CD4-positive, alpha-beta T cell treated with Interleukin-2 at 100 ng/mL for 4 hours (primary cell): ENCODE measurements around the gene LDAH.

Source experiments
- DNase-seq: peaks from one replicate; pipeline ENCODE4 v3.0.0-alpha.2; 2020; ENCODE audit warnings: low spot score

LDAH gene

GRCh38 chr2:20652141-20652540 lies 170.8 kb downstream of the LDAH start:
- DNase-seq, result no peak

GRCh38 chr2:20651731-20652099 lies 171.2 kb downstream of the LDAH start:
- DNase-seq, result no peak

GRCh38 chr2:20650877-20651730 lies 171.8 kb downstream of the LDAH start, which contains the start of gene HS1BP3:
Gene HS1BP3 (minus strand): TSS chr2:20651098. CDS start chr2:20651063, 35 bp downstream.
- DNase-seq, result peak; percentile 89

GRCh38 chr2:20650393-20650876 lies 172.5 kb downstream of the LDAH start:
- DNase-seq, result peak; percentile 39

GRCh38 chr2:20649976-20650375 lies 172.9 kb downstream of the LDAH start:
- DNase-seq, result no peak

GRCh38 chr2:20649576-20649975 lies 173.3 kb downstream of the LDAH start:
- DNase-seq, result no peak

- no peak for DNase-seq
Observed at GRCh38 chr2:20648831-20649230, 174.1 kb downstream of the LDAH start.

- DNase-seq, result no peak
Observed at GRCh38 chr2:20648206-20648605, 174.7 kb downstream of the LDAH start.

GRCh38 chr2:20647738-20648137 lies 175.2 kb downstream of the LDAH start:
- DNase-seq, result no peak

GRCh38 chr2:20647211-20647610 lies 175.7 kb downstream of the LDAH start:
- no peak for DNase-seq

- DNase-seq, result no peak
Observed at GRCh38 chr2:20646446-20646845, 176.5 kb downstream of the LDAH start.

GRCh38 chr2:20645761-20646160 lies 177.1 kb downstream of the LDAH start:
- DNase-seq, result no peak

- DNase-seq, result no peak
Observed at GRCh38 chr2:20645301-20645701, 177.6 kb downstream of the LDAH start.

- no peak for DNase-seq
Observed at GRCh38 chr2:20643826-20644225, 179.1 kb downstream of the LDAH start.

GRCh38 chr2:20643060-20643459 lies 179.8 kb downstream of the LDAH start:
- DNase-seq, result no peak

- peak; percentile 69 for DNase-seq
Observed at GRCh38 chr2:20642055-20642971, 180.6 kb downstream of the LDAH start.

GRCh38 chr2:20641123-20641985 lies 181.5 kb downstream of the LDAH start:
- no peak for DNase-seq

- DNase-seq, result no peak
Observed at GRCh38 chr2:20640411-20641122, 182.3 kb downstream of the LDAH start.

- DNase-seq, result no peak
Observed at GRCh38 chr2:20638646-20639430, 184.1 kb downstream of the LDAH start.

GRCh38 chr2:20638014-20638413 lies 184.9 kb downstream of the LDAH start:
- no peak for DNase-seq
